Suprapubic skin (tissue), 4 donors: ENCODE data around the gene MPDZ. TPM values are rescaled to one million over a fixed set of nuclear protein-coding genes. Genes with fewer than 3 reads are reported as not detected.

ENCODE experiments used
- DNase-seq, 2 donors: peaks; one replicate each; pipeline ENCODE4 v3.0.0-alpha.2; 2019; ENCODE audit warnings: low spot score in 2 of 2
- H3K27ac ChIP-seq: fragments of 200-600 bp; sonication (generic); one replicate; pipeline ENCODE4 v1.5.1; 2019
- H3K27me3 ChIP-seq: fragments of 200-600 bp; sonication (generic); one replicate; pipeline ENCODE4 v1.5.1; 2019
- H3K36me3 ChIP-seq: fragments of 200-600 bp; sonication (generic); one replicate; pipeline ENCODE4 v1.5.1; 2019
- H3K4me1 ChIP-seq: fragments of 200-600 bp; sonication (generic); one replicate; pipeline ENCODE4 v1.5.1; 2019
- H3K4me3 ChIP-seq: fragments of 200-600 bp; sonication (generic); one replicate; pipeline ENCODE4 v1.5.1; 2019; ENCODE audit warnings: mild to moderate bottlenecking
- H3K9me3 ChIP-seq: fragments of 200-600 bp; sonication (generic); one replicate; pipeline ENCODE4 v1.5.1; 2019
- CTCF ChIP-seq, 2 donors: fragments of 200-600 bp in 1 of 2; fragments of 450-650 bp in 1 of 2; sonication (generic) in 1 of 2; IDR thresholded peaks; one replicate each; pipeline ENCODE4 v1.5.1; 2016 to 2019; ENCODE audit warnings: antibody characterized with exemption in 2 of 2, mild to moderate bottlenecking in 1 of 2, moderate library complexity in 1 of 2
- EP300 ChIP-seq: sonication (generic); formaldehyde crosslinking; IDR thresholded peaks from one replicate; pipeline ENCODE4 v1.6.1; 2017; ENCODE audit warnings: antibody characterized with exemption
- POLR2A ChIP-seq, 2 donors: fragments of 450-650 bp; IDR thresholded peaks; one replicate each; pipeline ENCODE4 v1.6.1; 2017; ENCODE audit warnings: antibody characterized with exemption in 2 of 2, mild to moderate bottlenecking in 2 of 2, moderate library complexity in 2 of 2
- POLR2AphosphoS5 ChIP-seq, 3 donors: sonication (generic); formaldehyde crosslinking; IDR thresholded peaks; one replicate each; pipeline ENCODE4 v1.6.1; 2017; ENCODE audit warnings: antibody characterized with exemption in 3 of 3
- whole genome bisulfite sequencing: methylation state at CpG from one replicate; pipeline ENCODE4 v1.1.5; 2018; 5-methylcytosine and 5-hydroxymethylcytosine counted together
- total RNA-seq, 4 donors: library from RNA; depleted of rRNA; stranded (reverse); fragments of >200 nt; gene quantifications; one replicate each; pipeline ENCODE4 v1.1.0, GENCODE V29; 2016

Gene MPDZ
- total RNA-seq, 4 donors from 2014 or later: 4.7 to 13.4 (median 9.2) TPM

GRCh38 chr9:13215791-13216554, 63.5 kb downstream of the MPDZ start:
- H3K27ac ChIP-seq: no peak overlapping the region
- H3K36me3 ChIP-seq: peaks cover 7% of the 10 kb centered on the region
- no peaks in the 10 kb centered on the region for H3K4me1 ChIP-seq
- H3K27me3 ChIP-seq: no peaks in the 10 kb centered on the region
- no peaks in the 10 kb centered on the region for H3K9me3 ChIP-seq
- 73% methylated on average over 5 of the region's 5 CpGs for WGBS
- no peak for DNase-seq
- TF ChIP-seq POLR2A (IDR thresholded peaks at IDR 0.05) (no peak), POLR2AphosphoS5 (IDR thresholded peaks at IDR 0.05) (no peak), CTCF (IDR thresholded peaks at IDR 0.05) (no peak), EP300 (no peak)
- no peak overlapping the region for H3K4me3 ChIP-seq

DNA sequence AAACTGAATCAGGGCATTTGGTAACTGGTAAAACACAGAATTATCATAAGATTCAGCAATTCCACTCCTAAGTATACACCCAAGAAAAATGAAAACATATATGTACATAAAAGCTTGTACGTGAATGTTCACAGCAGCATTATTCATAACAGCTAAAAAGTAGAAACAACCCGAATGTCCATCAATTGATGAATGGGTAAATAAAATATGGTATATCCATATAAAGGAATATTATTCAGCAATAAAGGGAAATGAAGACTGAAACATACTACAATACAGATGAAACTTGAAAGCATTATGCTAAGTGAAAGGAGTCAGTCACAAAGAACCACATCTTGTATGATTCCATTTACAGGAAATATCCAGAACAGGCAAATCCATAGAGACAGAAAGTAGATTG, 65.5 kb downstream of the MPDZ start:
- WGBS: 100% methylated on average over 2 of the region's 2 CpGs
- Histone ChIP-seq H3K4me1 (no peaks in the 10 kb centered on the region), H3K27ac (no peak overlapping the region), H3K9me3 (no peaks in the 10 kb centered on the region), H3K36me3 (peaks cover 3% of the 10 kb centered on the region), H3K4me3 (no peak overlapping the region), H3K27me3 (no peaks in the 10 kb centered on the region)
- TF ChIP-seq CTCF (IDR thresholded peaks at IDR 0.05) (no peak), POLR2AphosphoS5 (IDR thresholded peaks at IDR 0.05) (no peak), EP300 (no peak), POLR2A (IDR thresholded peaks at IDR 0.05) (no peak)
- no peak for DNase-seq

DNA sequence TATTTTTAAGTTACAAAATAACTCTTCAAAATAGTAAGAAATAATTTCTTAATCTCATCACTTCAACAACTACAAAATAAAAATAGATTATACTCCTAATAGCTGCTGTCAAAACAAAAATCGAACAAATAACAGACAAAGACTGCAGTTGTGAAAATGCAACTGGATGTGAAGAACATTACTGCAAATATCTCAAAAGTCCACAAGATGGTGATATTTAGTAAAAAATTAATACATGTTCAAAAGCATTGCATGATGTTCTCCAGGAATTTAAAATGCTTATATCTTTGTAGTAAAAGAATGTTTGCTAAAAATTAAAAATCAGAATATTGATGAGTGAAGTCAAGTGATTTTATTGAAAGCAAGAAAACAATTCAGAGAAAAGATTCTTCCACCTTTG, 66.2 kb downstream of the MPDZ start:
- TF ChIP-seq EP300: no peak
- TF ChIP-seq CTCF (IDR thresholded peaks at IDR 0.05): no peak
- TF ChIP-seq POLR2A (IDR thresholded peaks at IDR 0.05): no peak
- TF ChIP-seq POLR2AphosphoS5 (IDR thresholded peaks at IDR 0.05): no peak
- no peaks in the 10 kb centered on the region for H3K4me1 ChIP-seq
- peaks cover 3% of the 10 kb centered on the region for H3K36me3 ChIP-seq
- WGBS: 88% methylated on average over 1 of the region's 1 CpG
- no peaks in the 10 kb centered on the region for H3K9me3 ChIP-seq
- DNase-seq: no peak
- H3K27ac ChIP-seq: no peak overlapping the region
- no peak overlapping the region for H3K4me3 ChIP-seq
- no peaks in the 10 kb centered on the region for H3K27me3 ChIP-seq

- no peaks in the 10 kb centered on the region for H3K27me3 ChIP-seq
- H3K4me3 ChIP-seq: no peak overlapping the region
- 100% methylated on average over 1 of the region's 1 CpG for WGBS
- H3K9me3 ChIP-seq: no peaks in the 10 kb centered on the region
- H3K27ac ChIP-seq: no peak overlapping the region
- TF ChIP-seq POLR2AphosphoS5 (IDR thresholded peaks at IDR 0.05) (no peak), POLR2A (IDR thresholded peaks at IDR 0.05) (no peak), CTCF (IDR thresholded peaks at IDR 0.05) (no peak), EP300 (no peak)
- no peaks in the 10 kb centered on the region for H3K4me1 ChIP-seq
- no peak for DNase-seq
- H3K36me3 ChIP-seq: no peaks in the 10 kb centered on the region
Measured at GRCh38 chr9:13210306-13210705, 69.2 kb downstream of the MPDZ start.

DNA sequence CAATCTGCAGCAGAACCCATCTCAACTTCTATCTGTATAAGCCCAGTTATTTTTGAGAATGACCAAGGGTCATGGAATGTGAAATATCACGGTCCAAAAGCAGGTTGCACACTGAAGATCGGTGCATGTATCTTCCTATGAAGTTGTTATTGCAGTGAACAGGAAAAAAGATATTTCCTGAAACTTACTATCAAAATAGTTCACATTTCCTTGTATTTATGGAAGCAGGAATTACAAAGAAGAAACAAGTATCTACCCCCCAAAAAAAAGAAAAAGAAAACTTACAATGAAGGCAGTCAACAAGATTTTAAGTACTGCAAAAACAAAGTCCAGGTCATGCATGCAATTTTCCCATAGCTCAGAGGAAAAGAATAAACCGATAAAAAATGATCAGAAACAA, 70.0 kb downstream of the MPDZ start:
- no peak overlapping the region for H3K4me3 ChIP-seq
- no peak for TF ChIP-seq POLR2A (IDR thresholded peaks at IDR 0.05)
- no peak for TF ChIP-seq EP300
- no peak for TF ChIP-seq POLR2AphosphoS5 (IDR thresholded peaks at IDR 0.05)
- TF ChIP-seq CTCF (IDR thresholded peaks at IDR 0.05): no peak
- 75% methylated on average over 3 of the region's 3 CpGs for WGBS
- H3K27ac ChIP-seq: no peak overlapping the region
- DNase-seq: no peak
- H3K4me1 ChIP-seq: no peaks in the 10 kb centered on the region
- H3K27me3 ChIP-seq: no peaks in the 10 kb centered on the region
- H3K9me3 ChIP-seq: no peaks in the 10 kb centered on the region
- no peaks in the 10 kb centered on the region for H3K36me3 ChIP-seq
